HCT116 (cell line): ENCODE measurements around the gene SEC24D. TPM values are rescaled to one million over a fixed set of nuclear protein-coding genes. Genes with fewer than 3 reads are reported as not detected.

Experiments
- ATAC-seq: fragments of 200-7000 bp; cut with Tn5 transposase; 2 replicates; pipeline ENCODE4 v1.9.1; 2020; ENCODE audit warnings: mild to moderate bottlenecking, moderate library complexity
- BruUV-seq: library from RNA; stranded (reverse); fragments of 400-500 nt; replicated peaks from 2 replicates; lab custom pipeline; 2021; lab: Mats Ljungman, UMichigan
- CTCF ChIA-PET: fragments of 300-600 bp; sonication (Branson Sonifier 250); formaldehyde crosslinking; loops from one replicate; lab custom pipeline; 2021; ENCODE audit warnings: antibody characterized with exemption; lab: Charles Lee
- POLR2A ChIA-PET: fragments of 300-600, 350-600 bp; sonication (Branson Sonifier 250); formaldehyde crosslinking; loops from one replicate; lab custom pipeline; 2021; ENCODE audit warnings: antibody characterized with exemption; lab: Charles Lee
- RAD21 ChIA-PET, 2 experiments: fragments of 300-600 bp; sonication (Branson Sonifier 250); formaldehyde crosslinking; loops; one replicate each; lab custom pipeline; 2023; ENCODE audit warnings: low total read pairs in 2 of 2; ENCODE audit not compliant: uncharacterized antibody in 2 of 2, unreplicated experiment in 2 of 2, low non-redundant PET in 1 of 2; lab: Charles Lee
- DNase-seq: peaks from one replicate; pipeline ENCODE4 v3.0.0-alpha.2; 2010; ENCODE audit warnings: low read depth, low spot score
- H2AFZ ChIP-seq: fragments of 200-600 bp; shearing (Covaris generic), sonication (generic); 2 replicates; pipeline ENCODE4 v1.6.1; 2017; ENCODE audit warnings: low read depth, mixed run types, mixed read lengths, antibody characterized with exemption, low read length; ENCODE audit not compliant: poor library complexity, severe bottlenecking
- H3K27ac ChIP-seq: 2 replicates; pipeline ENCODE4 v1.5.1; 2012; ENCODE audit warnings: low read depth, low read length
- H3K27me3 ChIP-seq: fragments of 200-600 bp; sonication (generic); 2 replicates; pipeline ENCODE4 v1.6.1; 2016; ENCODE audit warnings: mixed run types, low read length, mixed read lengths; ENCODE audit not compliant: insufficient read depth
- H3K36me3 ChIP-seq, 2 experiments: fragments of 200-500 bp in 1 of 2; fragments of 200-600 bp in 1 of 2; sonication (Bioruptor generic) in 1 of 2; sonication (generic) in 1 of 2; 2 replicates each; pipeline versions ENCODE4 v1.5.1 to v1.6.1; 2014 to 2016; ENCODE audit warnings: low read length in 2 of 2, inconsistent platforms in 1 of 2, mixed read lengths in 1 of 2, mixed run types in 1 of 2; ENCODE audit not compliant: insufficient read depth in 2 of 2, control insufficient read depth in 1 of 2
- H3K4me1 ChIP-seq, 2 experiments: fragments of 200-600 bp in 1 of 2; sonication (generic) in 1 of 2; 2 replicates each; pipeline versions ENCODE4 v1.5.1 to v1.6.1; 2012 to 2017; ENCODE audit warnings: low read length in 2 of 2, inconsistent platforms in 1 of 2, mild to moderate bottlenecking in 1 of 2, mixed read lengths in 1 of 2, mixed run types in 1 of 2, moderate library complexity in 1 of 2; ENCODE audit not compliant: insufficient read depth in 2 of 2, control insufficient read depth in 1 of 2
- H3K4me2 ChIP-seq: fragments of 200-600 bp; sonication (generic); 2 replicates; pipeline ENCODE4 v1.6.1; 2017; ENCODE audit warnings: mixed run types, low read length, mixed read lengths
- H3K4me3 ChIP-seq, 2 experiments: fragments of 200-600 bp in 1 of 2; sonication (generic) in 1 of 2; replicated peaks in 1 of 2; 2 replicates each; pipeline ENCODE4 v1.5.1; 2011 to 2016; ENCODE audit warnings: low read length in 2 of 2, control low read depth in 1 of 2, low read depth in 1 of 2, mild to moderate bottlenecking in 1 of 2, mixed read lengths in 1 of 2, mixed run types in 1 of 2
- H3K79me2 ChIP-seq: fragments of 200-600 bp; sonication (generic); 2 replicates; pipeline ENCODE4 v1.6.1; 2017; ENCODE audit warnings: mild to moderate bottlenecking, mixed run types, low read length, moderate library complexity, mixed read lengths; ENCODE audit not compliant: insufficient read depth
- H3K9ac ChIP-seq: fragments of 200-600 bp; sonication (generic); 2 replicates; pipeline ENCODE4 v1.6.1; 2016; ENCODE audit warnings: low read length, mixed read lengths
- H3K9me2 ChIP-seq: fragments of 200-600 bp; sonication (generic), shearing (Covaris generic); 2 replicates; pipeline ENCODE4 v1.6.1; 2017; ENCODE audit warnings: mixed run types, mild to moderate bottlenecking, moderate library complexity; ENCODE audit not compliant: insufficient read depth
- H3K9me3 ChIP-seq, 2 experiments: fragments of 200-500 bp in 1 of 2; fragments of 200-600 bp in 1 of 2; sonication (Bioruptor generic) in 1 of 2; sonication (generic) in 1 of 2; 2 replicates each; pipeline ENCODE4 v1.6.1; 2014 to 2017; ENCODE audit warnings: low read length in 2 of 2, mixed read lengths in 2 of 2, inconsistent platforms in 1 of 2, low read depth in 1 of 2, mild to moderate bottlenecking in 1 of 2, mixed run types in 1 of 2, moderate library complexity in 1 of 2; ENCODE audit not compliant: control insufficient read depth in 1 of 2, insufficient read depth in 1 of 2
- H4K20me1 ChIP-seq: fragments of 200-600 bp; sonication (generic), shearing (Covaris generic); 2 replicates; pipeline ENCODE4 v1.6.1; 2017; ENCODE audit warnings: mixed run types, mild to moderate bottlenecking, moderate library complexity; ENCODE audit not compliant: insufficient read depth
- ATF3 ChIP-seq: IDR thresholded peaks from 2 replicates; pipeline ENCODE4 v1.6.1; 2012
- CEBPB ChIP-seq: IDR thresholded peaks from 2 replicates; pipeline ENCODE4 v1.6.1; 2012; ENCODE audit warnings: low read depth
- CTCF ChIP-seq, 3 experiments: fragments of 200-600 bp in 1 of 3; sonication (generic) in 1 of 3; IDR thresholded peaks in 2 of 3; conservative IDR thresholded peaks in 1 of 3; 2 replicates each; pipeline ENCODE4 v1.5.1; 2012 to 2017; ENCODE audit warnings: low read depth in 2 of 3, low read length in 2 of 3, antibody characterized with exemption in 1 of 3, borderline replicate concordance in 1 of 3, control low read depth in 1 of 3, mild to moderate bottlenecking in 1 of 3, mixed read lengths in 1 of 3, mixed run types in 1 of 3, moderate library complexity in 1 of 3; ENCODE audit not compliant: insufficient read depth in 1 of 3
- ELF1 ChIP-seq: IDR thresholded peaks from 2 replicates; pipeline ENCODE4 v1.6.1; 2012; ENCODE audit warnings: low read depth, borderline replicate concordance
- EZH2 ChIP-seq: fragments of 200-600 bp; sonication (generic); IDR thresholded peaks from 2 replicates; pipeline ENCODE4 v1.6.1; 2017; ENCODE audit warnings: antibody characterized with exemption, mixed run types
- POLR2A ChIP-seq: IDR thresholded peaks from 2 replicates; pipeline ENCODE4 v1.7.0; 2011; ENCODE audit warnings: borderline replicate concordance; ENCODE audit not compliant: insufficient read depth, insufficient read length; ENCODE audit errors: extremely low read depth
- POLR2AphosphoS5 ChIP-seq: IDR thresholded peaks from 2 replicates; pipeline ENCODE4 v1.6.1; 2011; ENCODE audit warnings: mild to moderate bottlenecking, low read depth, low read length, moderate library complexity
- RAD21 ChIP-seq: IDR thresholded peaks from 2 replicates; pipeline ENCODE4 v1.6.1; 2012; ENCODE audit warnings: low read depth, mild to moderate bottlenecking
- SIN3A ChIP-seq: IDR thresholded peaks from 2 replicates; pipeline ENCODE4 v1.6.1; 2012; ENCODE audit warnings: low read depth
- SP1 ChIP-seq: IDR thresholded peaks from 2 replicates; pipeline ENCODE4 v1.6.1; 2012; ENCODE audit warnings: low read depth
- SRF ChIP-seq: IDR thresholded peaks from 2 replicates; pipeline ENCODE4 v1.6.1; 2012; ENCODE audit warnings: low read depth
- ZBTB33 ChIP-seq: IDR thresholded peaks from 2 replicates; pipeline ENCODE4 v1.6.1; 2011; ENCODE audit warnings: mild to moderate bottlenecking, low read length, moderate library complexity; ENCODE audit not compliant: insufficient replicate concordance; ENCODE audit errors: extremely low read depth
- ZNF274 ChIP-seq: fragments of 200-500 bp; sonication (Bioruptor generic); IDR thresholded peaks from 2 replicates; pipeline ENCODE4 v1.6.1; 2014; ENCODE audit warnings: mild to moderate bottlenecking, low read depth, low read length, inconsistent platforms
- intact Hi-C: fragments of 100-400 bp; cut with micrococcal nuclease; formaldehyde crosslinking; loops from 2 replicates; pipeline ENCODE4 v1.10.0; 2022
- total RNA-seq: library from RNA; stranded (reverse); gene quantifications from one replicate; pipeline ENCODE4 v1.2.1, GENCODE V29; 2021; ENCODE audit not compliant: unreplicated experiment

The SEC24D gene
- total RNA-seq, 1 experiment from 2014 or later: 28.5 TPM

DNA sequence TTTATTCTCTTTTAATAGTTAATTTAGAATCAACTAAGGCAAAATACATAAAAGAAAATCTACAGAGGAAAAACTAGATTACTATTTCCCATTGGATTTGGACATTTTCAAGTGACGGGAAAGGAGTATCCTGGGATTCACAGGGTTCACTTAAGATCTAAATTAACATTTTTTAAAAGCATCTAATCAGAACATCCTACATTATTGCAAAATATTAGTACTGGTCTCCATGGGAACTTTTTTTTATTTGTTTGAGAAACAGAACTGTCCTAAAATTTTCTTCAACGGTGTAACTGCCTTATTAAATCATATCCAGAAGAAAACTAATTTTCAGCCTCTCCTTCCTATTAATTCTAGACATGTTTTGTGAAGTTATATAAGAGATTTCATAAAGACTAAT lies 81.0 kb downstream of the SEC24D start:
- TF ChIP-seq RAD21 (no peak), SRF (no peak), POLR2A (no peak), ELF1 (no peak), SIN3A (no peak), ZBTB33 (no peak), CEBPB (no peak), POLR2AphosphoS5 (no peak), SP1 (no peak), ZNF274 (no peak), CTCF (IDR thresholded peaks at IDR 0.05 in 2 of 3, conservative IDR thresholded peaks at IDR 0.05 in 1 of 3; ENCODE audit: borderline replicate concordance in 1 of 3, insufficient read depth in 1 of 3, low read depth in 2 of 3, low read length in 2 of 3) (no peak), EZH2 (no peak), ATF3 (no peak)
- Histone ChIP-seq H3K4me3 (no peak overlapping the region), H3K9me3 (no peaks in the 10 kb centered on the region), H3K36me3 (peaks cover 0 to 5% of the 10 kb centered on the region in 2 experiments; a peak in 1 of 4 replicates), H3K27me3 (no peaks in the 10 kb centered on the region), H3K79me2 (no peaks in the 10 kb centered on the region), H3K9me2 (no peaks in the 10 kb centered on the region), H3K4me2 (no peak overlapping the region), H3K27ac (no peak overlapping the region), H3K4me1 (no peaks in the 10 kb centered on the region), H2AFZ (no peak overlapping the region), H3K9ac (no peak overlapping the region), H4K20me1 (no peaks in the 10 kb centered on the region)
- ChIA-PET CTCF (no interaction called here), RAD21 (no interaction called here), POLR2A (no interaction called here)
- no peak for ATAC-seq
- BruUV-seq: no TSS peak
- DNase-seq: no peak
- intact Hi-C loops: no loop called here
